GM11168 (cell line): ENCODE measurements around the gene IFITM10.

Source experiments
- in situ Hi-C: fragments of 300-500 bp; cut with MboI; formaldehyde crosslinking; loops from one replicate; pipeline ENCODE4 v1.12.0; 2022; ENCODE audit warnings: low sequenced_read_pairs; ENCODE audit not compliant: unreplicated experiment

IFITM10 gene

DNA sequence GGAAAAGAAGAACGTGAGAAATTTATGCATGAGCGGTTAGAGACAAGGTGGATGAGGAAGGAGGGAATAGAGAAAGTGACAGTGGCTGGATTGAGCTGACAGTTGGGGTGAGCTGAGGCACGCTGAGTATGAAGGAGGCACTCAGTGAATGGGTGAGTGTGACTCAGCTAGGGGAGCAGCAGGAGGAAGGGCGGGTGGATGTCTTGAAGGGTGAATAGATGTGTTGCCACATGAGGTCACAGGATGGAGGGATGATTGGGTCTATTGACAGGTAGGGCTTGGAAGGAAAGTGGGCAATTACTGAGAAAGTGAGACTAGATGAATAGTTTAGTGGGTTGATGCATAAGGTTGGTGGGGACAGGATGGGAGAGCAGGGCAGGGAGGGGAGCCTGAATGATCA lies 8.0 kb downstream of the IFITM10 start:
- in situ Hi-C loops = no loop called here

DNA sequence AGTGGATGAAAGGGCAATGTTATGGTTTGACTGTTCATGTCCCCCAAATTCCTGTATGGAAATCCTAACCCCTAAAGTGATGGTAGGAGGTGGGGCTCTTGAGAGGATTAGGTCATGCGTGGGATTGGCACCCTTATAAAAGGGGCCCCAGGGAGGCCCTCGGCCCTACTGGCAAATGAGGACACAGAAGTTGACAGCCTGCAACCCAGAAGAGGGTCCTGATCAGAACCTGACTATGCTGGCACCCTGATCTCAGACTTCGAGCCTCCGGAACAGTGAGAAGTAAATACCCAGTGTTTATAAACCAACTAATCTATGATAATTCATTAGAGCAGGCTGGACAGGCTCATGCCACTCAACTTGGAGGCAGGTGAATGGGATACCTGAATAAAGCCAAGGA lies 8.7 kb downstream of the IFITM10 start:
- in situ Hi-C loops = no loop called here

DNA sequence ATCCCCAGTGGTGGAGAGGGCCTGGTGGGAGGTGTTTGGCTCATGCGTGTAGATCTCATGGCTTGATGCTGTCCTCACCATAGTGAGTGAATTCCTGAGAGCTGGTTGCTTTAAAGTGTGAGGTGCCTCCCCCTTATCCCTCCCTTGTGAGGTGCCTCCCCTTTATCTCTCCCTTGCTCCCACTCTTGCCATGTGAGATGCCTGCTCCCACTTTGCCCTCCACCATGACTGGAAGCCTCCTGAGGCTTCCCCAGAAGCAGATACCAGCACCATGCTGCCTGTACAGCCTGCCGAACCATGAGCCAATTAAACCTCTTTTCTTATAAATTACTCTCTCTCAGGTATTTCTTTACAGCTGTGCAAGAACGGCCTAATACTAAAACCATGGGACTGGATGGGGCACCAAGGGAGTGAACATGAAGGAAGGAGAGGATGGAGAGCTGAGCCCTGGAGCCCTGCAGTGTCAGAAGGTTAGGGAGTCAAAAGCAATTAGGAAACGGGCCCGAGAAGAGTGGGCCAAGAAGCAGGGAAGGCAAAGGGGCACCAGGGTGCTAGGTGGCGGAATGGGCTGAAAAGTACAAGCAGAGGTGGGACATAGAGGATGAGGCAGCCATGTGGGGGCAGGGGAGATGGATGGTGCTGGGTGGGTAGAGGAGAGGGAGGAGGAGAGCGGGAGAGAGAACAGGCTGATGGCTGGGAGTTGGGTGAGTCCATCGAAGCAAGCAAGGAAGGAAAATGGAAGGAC lies 9.4 kb downstream of the IFITM10 start:
- in situ Hi-C loops = no loop called here

DNA sequence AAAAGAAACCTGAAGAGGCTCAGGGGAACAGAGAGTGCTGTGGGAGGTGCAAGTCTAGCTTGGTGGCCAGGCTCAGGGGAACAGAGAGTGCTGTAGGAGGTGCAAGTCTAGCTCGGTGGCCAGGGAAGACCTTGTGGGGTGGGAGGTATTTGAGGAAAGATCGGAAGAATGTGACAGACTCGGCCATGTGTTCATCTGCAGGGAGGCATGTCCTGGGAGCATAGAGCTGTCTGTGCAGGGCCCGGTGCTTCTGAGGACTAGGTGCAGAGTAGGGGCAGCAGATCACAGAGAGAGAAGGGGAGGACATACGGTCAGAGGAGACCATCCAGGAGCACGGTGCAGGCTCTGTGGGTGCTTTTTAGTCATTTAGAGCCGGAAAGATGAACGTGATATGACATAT lies 10.8 kb downstream of the IFITM10 start:
- in situ Hi-C loops = no loop called here

DNA sequence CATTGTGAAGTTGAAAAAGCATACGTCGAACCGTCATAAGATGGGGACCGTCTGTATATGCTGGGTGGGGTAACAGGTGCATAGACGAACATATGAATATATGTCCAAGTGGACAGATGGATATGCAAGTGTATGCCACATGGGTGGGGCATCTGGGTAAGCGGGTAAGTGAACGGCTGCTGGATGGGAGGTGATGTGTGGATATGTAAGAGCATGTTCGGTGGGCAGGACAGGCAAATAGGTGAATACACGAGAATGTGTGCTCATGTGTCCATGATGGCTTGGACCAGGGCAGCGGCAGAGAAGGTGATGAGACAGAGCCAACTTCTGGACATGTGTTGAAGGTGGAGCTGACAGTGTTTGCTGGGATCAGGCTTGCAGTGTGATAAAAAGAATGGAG lies 12.0 kb downstream of the IFITM10 start:
- in situ Hi-C loops = no loop called here

DNA sequence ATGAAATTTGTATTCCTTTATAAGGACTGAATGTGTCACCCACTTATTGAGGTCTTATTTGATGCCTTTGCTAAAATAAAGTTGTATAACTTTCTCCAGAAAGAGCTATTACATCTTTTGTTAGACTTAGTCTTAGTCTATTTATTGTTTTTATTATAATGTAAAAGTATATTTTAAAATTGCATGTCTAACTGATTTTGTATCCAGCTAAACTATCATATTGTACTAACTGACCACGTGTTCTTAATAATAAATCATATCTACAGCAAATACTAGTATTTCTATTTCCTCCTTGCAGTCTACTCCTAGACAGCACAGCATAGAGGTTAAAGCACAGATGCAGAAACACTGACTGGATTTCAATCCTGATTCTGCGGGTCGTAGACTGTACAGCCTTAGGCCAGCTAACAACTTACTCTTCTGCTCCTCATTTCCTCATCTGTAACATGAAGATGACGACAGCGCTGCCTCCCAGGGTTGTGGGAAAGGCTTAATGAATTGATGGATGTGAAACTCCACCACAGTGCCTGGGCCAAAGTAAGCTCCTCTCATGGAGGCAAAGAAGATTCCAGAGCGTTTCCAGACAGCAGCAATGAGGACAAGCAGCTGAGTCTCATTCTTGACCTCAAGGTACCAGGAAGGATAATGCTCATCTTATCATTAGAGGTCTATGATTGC lies 13.2 kb downstream of the IFITM10 start:
- in situ Hi-C loops = no loop called here

DNA sequence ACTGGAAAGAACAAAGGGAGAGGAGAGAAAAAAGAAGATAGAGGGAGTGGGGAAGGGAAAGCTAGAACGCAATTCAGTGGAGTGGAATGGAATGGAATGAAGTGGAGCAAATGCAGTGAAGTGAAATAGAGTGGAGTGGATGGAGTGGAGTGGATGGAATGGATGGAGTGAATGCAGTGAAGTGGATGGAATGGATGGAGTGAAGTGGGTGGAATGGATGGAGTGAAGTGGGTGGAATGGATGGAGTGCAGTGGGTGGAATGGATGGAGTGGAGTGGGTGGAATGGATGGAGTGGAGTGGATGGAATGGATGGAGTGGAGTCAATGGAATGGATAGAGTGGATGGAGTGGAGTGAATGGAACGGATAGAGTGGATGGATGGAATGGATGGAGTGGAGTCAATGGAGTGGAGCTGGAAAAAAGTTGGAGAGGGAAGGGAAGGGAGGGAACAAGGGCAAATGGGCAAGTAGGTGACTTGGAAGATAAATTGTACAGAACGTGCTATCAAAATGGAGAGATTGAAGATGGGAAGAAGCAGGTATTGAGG lies 13.9 kb downstream of the IFITM10 start:
- in situ Hi-C loops = no loop called here

DNA sequence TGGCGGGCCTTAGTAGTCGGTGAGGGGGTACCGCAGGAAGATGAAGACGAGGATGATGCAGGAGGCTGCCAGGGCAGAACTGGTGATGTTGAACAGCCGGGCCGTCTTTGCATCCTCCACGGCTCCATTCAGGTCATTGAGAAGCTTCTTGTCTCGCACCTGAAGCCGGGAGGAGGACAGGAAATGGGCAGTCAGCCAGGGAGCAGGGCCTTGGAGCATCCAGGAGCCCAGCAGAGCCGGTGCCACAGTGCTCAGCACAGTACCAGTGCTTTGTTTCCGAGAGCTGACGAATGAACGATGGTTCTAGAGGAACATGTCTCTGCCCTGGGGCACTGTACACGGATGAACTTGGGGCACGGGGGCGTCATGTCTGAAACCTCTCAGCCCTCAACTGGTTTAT lies 15.1 kb downstream of the IFITM10 start:
- in situ Hi-C loops = no loop called here

DNA sequence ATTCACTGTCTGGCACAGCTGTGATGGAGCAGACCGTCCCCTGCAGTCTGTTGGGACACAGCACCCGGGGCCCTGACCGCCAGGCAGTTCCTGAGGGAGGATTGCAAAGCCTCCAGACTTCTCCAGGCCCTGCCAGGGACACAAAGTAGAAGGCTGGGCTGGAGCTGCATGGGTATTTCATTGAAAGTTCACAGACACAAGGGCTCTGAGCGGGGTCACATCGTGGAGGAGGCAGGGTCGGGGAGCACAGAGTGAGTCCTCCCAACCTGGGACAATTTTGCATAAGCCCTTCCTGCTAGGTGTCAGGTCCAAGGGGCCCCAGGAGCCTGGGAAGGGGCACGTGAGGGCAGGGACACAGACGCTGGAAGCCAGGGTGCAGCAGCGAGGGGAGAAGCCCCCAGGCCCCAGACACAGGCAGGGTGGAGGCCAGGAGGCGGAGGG lies 15.7 kb downstream of the IFITM10 start:
- in situ Hi-C loops = no loop called here

DNA sequence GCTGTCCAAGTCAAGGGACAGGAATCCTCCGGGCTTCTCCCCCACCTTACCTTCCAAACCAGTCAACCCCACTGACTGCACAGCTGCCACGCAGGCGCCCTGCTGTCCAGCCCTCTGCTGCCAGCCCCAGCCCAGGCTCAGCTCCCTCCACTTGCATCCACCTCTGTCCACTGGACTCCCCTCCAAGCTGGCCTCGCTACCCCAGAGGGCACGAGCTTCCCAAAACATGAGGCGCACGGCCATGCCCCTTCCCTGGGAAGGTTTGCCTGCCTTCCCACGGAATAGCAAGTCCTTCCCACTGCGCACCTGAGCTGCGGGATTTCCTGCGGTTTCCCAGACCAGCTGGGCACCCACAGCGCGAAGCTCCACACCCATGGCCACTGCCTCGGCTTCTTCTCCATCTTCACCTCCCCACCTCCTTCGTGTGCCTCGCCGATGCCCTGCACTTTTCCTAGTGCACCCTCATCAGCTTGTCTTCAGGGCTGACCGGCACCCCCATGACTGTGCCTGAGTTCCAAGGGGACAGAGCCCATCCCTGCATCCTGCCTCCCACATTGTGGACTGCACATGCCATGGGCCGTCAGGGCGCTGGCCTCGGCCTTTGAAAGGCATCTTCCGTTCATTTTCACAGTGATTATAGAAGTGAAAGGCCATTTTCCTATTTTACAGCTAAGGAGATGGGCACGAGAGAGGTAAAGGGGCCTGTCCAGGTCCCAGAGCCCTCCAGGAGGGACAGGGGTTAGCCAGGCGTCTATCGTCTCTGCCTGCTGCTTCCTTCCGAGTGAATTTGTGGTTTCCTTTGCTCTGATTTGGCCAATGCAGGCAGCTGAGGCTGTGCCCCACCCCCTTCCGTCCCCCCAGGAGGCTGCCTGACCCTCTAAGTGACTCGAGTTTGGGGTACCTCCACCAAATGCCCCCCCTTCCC lies 16.4 kb downstream of the IFITM10 start:
- in situ Hi-C loops = no loop called here

DNA sequence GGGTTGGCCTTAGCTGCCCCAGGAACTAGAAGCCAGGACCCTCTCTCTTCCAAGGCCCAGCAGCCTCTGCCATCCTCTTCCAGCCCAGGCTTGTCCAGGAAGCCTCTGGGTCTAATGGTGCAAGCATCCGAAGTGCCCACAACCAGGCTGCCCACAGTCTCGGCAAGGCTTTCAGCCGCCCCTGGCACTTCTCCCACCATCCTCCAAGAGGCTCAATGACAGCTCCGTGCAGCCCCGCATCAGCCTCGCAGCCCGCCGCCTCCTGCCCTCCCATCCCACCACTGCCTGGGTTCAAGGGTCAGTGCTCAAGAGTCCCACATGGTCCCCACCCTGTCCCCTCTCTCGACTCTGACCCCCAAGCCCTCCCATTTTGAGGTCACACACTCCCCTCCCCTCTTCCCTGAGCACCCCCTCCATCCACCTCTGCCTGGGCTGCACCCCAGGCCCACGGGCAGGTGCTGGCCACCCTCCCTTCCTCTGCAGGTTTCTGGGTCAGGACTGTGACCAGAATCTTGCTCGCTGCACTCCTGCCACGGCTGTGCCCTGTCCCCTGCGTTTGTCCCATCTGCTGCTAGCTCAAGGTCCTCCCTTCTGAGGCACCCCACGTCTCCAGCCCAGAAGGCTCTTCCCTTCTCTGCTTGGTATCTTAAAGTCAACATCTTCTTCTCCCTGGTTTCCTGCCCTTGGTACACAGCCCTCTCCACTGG lies 17.2 kb downstream of the IFITM10 start:
- in situ Hi-C loops = no loop called here

DNA sequence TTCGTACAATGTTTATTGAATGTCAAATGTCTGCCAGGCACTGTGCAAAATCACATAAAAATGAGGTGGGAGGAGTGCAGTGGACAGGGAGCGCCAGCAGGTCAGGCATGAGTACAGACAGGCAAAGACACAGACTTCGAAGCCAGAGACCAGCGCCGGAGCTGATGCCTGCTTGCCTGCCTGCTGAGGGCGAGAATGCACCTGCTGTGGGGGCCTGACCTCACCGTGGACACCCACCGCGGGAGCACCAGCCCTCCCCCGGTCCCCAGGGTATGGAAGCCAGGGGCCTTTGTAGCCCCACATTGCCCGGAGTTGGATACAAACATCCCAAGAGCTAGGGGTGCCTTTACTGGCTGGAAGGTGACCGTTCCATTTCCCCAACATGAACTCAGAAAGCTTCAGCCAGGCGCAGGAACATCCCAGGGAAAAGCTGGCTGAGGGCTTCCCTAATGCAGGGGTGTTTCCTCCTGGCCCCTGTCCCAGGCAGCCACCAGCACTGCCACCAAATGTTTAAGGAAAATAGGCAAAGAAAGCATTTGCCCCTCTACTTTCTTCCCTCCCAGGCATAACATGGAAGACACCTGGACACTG lies 17.9 kb downstream of the IFITM10 start:
- in situ Hi-C loops = no loop called here

DNA sequence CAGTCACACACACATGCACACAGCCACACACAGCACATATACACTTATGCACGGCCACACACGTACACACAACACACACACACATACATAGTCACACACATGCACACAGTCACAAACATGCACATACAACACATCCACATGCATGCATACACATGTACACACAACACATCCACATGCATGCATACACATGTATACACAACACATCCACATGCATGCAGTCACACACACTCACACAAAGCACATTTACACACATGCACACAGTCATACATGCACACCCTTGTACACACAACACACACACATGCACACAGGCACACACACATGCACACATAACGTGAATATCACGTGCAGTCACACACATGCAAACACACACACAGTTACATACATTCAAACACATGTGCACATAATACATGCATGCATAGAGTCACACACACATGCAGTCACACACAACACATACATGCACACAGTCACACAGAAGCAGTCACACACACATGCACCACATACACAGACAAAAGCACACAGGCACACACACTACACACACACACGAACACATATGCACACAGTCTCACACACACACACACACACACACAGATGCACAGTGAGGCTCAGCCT lies 18.8 kb downstream of the IFITM10 start:
- in situ Hi-C loops = no loop called here

DNA sequence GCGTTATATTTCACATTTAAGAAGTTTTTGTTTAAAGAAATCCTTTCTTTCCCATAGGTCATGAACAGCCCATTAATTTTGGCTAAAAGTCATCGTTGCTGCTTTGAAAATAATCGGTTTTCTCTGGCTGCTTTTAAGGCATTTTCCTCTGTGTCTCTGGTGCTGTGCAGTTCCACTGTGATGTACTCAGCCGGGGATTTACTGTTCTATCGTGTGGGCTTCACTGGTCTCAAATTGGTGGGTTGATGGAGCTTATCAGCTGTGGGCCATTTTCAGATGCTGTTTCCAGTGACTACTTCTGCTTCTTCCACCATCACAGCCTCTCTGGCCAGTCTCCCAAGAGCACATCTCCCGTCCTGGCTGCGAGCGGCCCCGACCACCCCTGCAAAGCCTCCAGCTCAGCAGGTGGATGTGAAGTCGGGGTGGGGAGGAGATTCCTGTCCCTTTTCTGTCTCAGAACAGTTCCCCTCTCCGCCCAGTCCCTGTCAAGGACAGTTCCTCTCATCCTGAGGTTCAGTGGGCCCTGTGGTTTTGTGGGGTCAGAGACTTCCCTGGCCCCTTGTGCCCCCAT lies 20.3 kb downstream of the IFITM10 start:
- in situ Hi-C loops = no loop called here

DNA sequence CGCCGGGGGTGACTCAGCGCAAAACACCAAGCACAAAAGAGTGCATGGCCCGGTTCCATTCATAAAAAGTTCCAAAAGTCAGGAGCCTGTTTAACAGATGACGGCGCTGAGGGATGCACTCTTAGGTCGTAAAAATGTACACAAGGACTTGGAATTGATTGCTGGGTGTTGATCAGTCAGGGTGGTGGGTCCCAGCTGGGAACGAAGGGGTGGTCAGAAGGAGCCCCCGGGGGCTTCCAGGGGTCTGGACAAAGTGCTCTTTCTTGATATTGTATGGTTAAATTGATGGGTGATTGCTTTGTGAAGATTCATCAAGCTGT lies 20.7 kb downstream of the IFITM10 start:
- in situ Hi-C loops = no loop called here

DNA sequence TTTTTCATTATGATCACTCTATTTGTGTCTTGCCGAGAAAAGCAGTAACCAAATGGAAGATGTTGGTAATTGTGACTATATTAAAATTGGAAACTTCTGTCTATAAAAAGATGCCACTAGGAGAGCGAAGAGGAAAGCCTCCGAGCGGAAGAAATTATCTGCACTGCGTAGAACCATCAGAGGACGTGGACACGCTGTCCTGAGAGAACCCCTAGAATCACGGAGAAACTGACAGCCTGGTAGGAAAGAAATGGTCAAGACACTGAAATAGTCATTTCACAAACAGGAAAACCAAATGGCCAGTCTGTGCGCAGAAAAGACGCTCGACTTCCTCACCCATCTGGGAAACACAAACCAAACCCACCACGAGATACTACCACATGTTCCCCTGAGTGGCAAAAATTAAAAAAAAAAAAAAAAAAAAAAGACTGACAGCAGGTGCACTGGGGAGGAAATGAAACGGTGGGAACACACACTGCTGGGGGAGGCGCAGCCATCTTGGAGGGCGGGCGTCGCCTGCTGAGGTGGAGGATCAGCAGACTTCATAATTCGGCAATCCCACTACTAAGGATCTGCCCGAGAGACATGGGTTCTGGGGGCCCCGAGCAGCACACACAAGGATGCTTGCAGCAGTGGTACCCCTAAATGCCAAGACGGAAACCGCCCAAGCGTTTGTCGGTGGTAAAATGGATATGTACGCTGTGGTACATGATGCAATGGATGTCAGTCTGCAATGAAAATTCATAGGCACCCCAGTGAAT lies 21.3 kb downstream of the IFITM10 start:
- in situ Hi-C loops = no loop called here

DNA sequence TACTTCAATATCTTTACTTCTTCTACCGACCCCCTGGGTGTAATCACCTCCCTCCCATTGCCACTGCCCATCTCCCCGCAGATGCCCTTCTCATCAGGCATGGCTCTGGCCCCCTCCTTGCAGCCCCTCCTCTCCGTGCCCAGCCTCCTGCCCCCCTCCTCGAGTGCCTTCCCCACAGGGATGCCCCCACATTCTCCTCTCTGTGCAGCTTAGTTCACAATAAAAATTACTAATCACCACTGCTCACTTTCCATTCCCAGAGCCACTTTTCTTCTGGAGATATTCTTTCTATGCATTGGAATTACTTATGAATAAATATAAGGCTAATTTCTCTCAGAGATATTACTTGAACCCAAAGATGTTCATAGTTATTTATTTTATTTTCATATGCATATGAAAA lies 22.1 kb downstream of the IFITM10 start:
- in situ Hi-C loops = no loop called here

DNA sequence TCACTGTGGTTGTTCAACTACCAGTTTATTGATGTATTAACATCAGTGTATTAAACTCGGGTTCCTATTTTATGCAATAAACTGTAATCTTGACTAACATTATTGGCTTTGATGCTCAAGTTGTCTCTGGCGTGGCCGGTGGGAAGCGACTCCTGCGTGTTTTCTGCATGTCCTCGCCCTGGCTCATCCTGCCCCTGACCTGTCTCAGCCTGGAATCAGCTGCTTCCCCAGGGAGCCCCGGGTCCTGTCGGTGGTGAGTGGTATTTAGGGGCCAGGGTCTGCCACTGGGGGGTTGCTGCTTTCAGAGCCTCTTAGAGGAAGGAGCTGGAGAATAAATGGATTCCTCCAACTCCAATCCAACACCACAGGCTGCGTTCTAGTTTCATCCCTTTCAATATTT lies 22.5 kb downstream of the IFITM10 start:
- in situ Hi-C loops = no loop called here
